ENCODE measurements around the gene ZNF581.

ZNF581 gene

GRCh38 chr19:55653651-55654322, 10.3 kb downstream of the ZNF581 start (continued):
- TF ChIP-seq, protein P1, sequence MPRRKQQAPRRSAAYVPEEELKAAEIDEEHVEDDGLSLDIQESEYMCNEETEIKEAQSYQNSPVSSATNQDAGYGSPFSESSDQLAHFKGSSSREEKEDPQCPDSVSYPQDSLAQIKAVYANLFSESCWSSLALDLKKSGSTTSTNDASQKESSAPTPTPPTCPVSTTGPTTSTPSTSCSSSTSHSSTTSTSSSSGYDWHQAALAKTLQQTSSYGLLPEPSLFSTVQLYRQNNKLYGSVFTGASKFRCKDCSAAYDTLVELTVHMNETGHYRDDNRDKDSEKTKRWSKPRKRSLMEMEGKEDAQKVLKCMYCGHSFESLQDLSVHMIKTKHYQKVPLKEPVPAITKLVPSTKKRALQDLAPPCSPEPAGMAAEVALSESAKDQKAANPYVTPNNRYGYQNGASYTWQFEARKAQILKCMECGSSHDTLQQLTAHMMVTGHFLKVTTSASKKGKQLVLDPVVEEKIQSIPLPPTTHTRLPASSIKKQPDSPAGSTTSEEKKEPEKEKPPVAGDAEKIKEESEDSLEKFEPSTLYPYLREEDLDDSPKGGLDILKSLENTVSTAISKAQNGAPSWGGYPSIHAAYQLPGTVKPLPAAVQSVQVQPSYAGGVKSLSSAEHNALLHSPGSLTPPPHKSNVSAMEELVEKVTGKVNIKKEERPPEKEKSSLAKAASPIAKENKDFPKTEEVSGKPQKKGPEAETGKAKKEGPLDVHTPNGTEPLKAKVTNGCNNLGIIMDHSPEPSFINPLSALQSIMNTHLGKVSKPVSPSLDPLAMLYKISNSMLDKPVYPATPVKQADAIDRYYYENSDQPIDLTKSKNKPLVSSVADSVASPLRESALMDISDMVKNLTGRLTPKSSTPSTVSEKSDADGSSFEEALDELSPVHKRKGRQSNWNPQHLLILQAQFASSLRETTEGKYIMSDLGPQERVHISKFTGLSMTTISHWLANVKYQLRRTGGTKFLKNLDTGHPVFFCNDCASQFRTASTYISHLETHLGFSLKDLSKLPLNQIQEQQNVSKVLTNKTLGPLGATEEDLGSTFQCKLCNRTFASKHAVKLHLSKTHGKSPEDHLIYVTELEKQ (tag by site-specific recombination; IDR thresholded peaks at IDR 0.05; ENCODE audit: borderline replicate concordance), result no peak
- TF ChIP-seq ZNF623 (tag by site-specific recombination; IDR thresholded peaks at IDR 0.05) (no peak), KLF17 (tag by site-specific recombination; IDR thresholded peaks at IDR 0.05) (peak; percentile 57; the same call in 1 of the 2 replicates), EGR2 (tag by site-specific recombination; IDR thresholded peaks at IDR 0.05; ENCODE audit: low read depth) (no peak), BCL11B (tag by site-specific recombination; IDR thresholded peaks at IDR 0.05; ENCODE audit: low read depth) (peak; percentile 98), ZNF157 (tag by site-specific recombination; IDR thresholded peaks at IDR 0.05) (no peak), ZNF26 (tag by site-specific recombination; IDR thresholded peaks at IDR 0.05) (no peak), ZNF280C (tag by site-specific recombination; IDR thresholded peaks at IDR 0.05) (no peak), ZNF274 (IDR thresholded peaks at IDR 0.05; ENCODE audit: low read length) (no peak), ZNF274 (tag by site-specific recombination; IDR thresholded peaks at IDR 0.05; ENCODE audit: borderline replicate concordance) (no peak), ZNF221 (tag by site-specific recombination; IDR thresholded peaks at IDR 0.05; ENCODE audit: borderline replicate concordance) (no peak), GLI4 (tag by site-specific recombination; IDR thresholded peaks at IDR 0.05) (no peak), ZSCAN23 (tag by site-specific recombination; IDR thresholded peaks at IDR 0.05) (no peak), ZNF175 (tag by site-specific recombination; IDR thresholded peaks at IDR 0.05) (no peak), ZNF501 (tag by site-specific recombination; IDR thresholded peaks at IDR 0.05) (peak; percentile 78), ZNF558 (tag by site-specific recombination; IDR thresholded peaks at IDR 0.05) (no peak), ZNF830 (tag by site-specific recombination; IDR thresholded peaks at IDR 0.05; ENCODE audit: low read depth) (no peak), ZNF76 (tag by site-specific recombination; IDR thresholded peaks at IDR 0.05; ENCODE audit: borderline replicate concordance, low read depth) (peak; percentile 31; the same call in 1 of the 2 replicates), GLIS1 (tag by site-specific recombination; IDR thresholded peaks at IDR 0.05) (peak; percentile 57), ZNF366 (tag by site-specific recombination; conservative IDR thresholded peaks at IDR 0.05) (peak; percentile 86), ZNF626 (tag by site-specific recombination; IDR thresholded peaks at IDR 0.05) (no peak), ZNF223 (tag by site-specific recombination; IDR thresholded peaks at IDR 0.05) (no peak), ZNF155 (tag by site-specific recombination; IDR thresholded peaks at IDR 0.05) (no peak)
- TF ChIP-seq, protein P2, sequence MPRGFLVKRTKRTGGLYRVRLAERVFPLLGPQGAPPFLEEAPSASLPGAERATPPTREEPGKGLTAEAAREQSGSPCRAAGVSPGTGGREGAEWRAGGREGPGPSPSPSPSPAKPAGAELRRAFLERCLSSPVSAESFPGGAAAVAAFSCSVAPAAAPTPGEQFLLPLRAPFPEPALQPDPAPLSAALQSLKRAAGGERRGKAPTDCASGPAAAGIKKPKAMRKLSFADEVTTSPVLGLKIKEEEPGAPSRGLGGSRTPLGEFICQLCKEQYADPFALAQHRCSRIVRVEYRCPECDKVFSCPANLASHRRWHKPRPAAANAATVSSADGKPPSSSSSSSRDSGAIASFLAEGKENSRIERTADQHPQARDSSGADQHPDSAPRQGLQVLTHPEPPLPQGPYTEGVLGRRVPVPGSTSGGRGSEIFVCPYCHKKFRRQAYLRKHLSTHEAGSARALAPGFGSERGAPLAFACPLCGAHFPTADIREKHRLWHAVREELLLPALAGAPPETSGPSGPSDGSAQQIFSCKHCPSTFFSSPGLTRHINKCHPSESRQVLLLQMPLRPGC (tag by site-specific recombination; IDR thresholded peaks at IDR 0.05), result no peak
- TF ChIP-seq, protein P3, sequence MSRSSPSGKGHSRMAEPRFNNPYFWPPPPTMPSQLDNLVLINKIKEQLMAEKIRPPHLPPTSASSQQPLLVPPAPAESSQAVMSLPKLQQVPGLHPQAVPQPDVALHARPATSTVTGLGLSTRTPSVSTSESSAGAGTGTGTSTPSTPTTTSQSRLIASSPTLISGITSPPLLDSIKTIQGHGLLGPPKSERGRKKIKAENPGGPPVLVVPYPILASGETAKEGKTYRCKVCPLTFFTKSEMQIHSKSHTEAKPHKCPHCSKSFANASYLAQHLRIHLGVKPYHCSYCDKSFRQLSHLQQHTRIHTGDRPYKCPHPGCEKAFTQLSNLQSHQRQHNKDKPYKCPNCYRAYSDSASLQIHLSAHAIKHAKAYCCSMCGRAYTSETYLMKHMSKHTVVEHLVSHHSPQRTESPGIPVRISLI (tag by site-specific recombination; IDR thresholded peaks at IDR 0.05), result no peak
- TF ChIP-seq, protein P4, sequence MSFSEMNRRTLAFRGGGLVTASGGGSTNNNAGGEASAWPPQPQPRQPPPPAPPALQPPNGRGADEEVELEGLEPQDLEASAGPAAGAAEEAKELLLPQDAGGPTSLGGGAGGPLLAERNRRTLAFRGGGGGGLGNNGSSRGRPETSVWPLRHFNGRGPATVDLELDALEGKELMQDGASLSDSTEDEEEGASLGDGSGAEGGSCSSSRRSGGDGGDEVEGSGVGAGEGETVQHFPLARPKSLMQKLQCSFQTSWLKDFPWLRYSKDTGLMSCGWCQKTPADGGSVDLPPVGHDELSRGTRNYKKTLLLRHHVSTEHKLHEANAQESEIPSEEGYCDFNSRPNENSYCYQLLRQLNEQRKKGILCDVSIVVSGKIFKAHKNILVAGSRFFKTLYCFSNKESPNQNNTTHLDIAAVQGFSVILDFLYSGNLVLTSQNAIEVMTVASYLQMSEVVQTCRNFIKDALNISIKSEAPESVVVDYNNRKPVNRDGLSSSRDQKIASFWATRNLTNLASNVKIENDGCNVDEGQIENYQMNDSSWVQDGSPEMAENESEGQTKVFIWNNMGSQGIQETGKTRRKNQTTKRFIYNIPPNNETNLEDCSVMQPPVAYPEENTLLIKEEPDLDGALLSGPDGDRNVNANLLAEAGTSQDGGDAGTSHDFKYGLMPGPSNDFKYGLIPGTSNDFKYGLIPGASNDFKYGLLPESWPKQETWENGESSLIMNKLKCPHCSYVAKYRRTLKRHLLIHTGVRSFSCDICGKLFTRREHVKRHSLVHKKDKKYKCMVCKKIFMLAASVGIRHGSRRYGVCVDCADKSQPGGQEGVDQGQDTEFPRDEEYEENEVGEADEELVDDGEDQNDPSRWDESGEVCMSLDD (tag by site-specific recombination; IDR thresholded peaks at IDR 0.05), result no peak
